Measurements from ENCODE around the gene MALAT1.

The MALAT1 gene

GRCh38 chr11:65488273-65489034, 10.4 kb upstream of the MALAT1 start:
- no peak for DNase-seq (ENCODE audit: low spot score)
- Mint-ChIP-seq H3K27ac (no peak overlapping the region), H3K9me3 (no peaks in the 10 kb centered on the region)

GRCh38 chr11:65489035-65489705, 9.7 kb upstream of the MALAT1 start:
- Mint-ChIP-seq H3K27ac (no peak overlapping the region), H3K4me1 (ENCODE audit: low read depth) (peaks cover 38% of the 10 kb centered on the region), H3K4me3 (no peak overlapping the region), H3K9me3 (no peaks in the 10 kb centered on the region), H3K36me3 (ENCODE audit: low read depth) (no peaks in the 10 kb centered on the region), H3K27me3 (ENCODE audit: low read depth) (no peaks in the 10 kb centered on the region)
- DNase-seq (ENCODE audit: low spot score): no peak

More at GRCh38 chr11:65488273-65489034, 10.4 kb upstream of the MALAT1 start:
- Mint-ChIP-seq H3K36me3 (ENCODE audit: low read depth) (no peaks in the 10 kb centered on the region), H3K27me3 (ENCODE audit: low read depth) (no peaks in the 10 kb centered on the region), H3K4me1 (ENCODE audit: low read depth) (peaks cover 32% of the 10 kb centered on the region), H3K4me3 (no peak overlapping the region)

- Mint-ChIP-seq H3K27me3 (ENCODE audit: low read depth) (no peaks in the 10 kb centered on the region), H3K9me3 (no peaks in the 10 kb centered on the region), H3K27ac (no peak overlapping the region), H3K4me3 (no peak overlapping the region), H3K36me3 (ENCODE audit: low read depth) (no peaks in the 10 kb centered on the region), H3K4me1 (ENCODE audit: low read depth) (peaks cover 44% of the 10 kb centered on the region)
- DNase-seq (ENCODE audit: low spot score): no peak
These were observed 9.0 kb upstream of the MALAT1 start for GRCh38 chr11:65489706-65490320.

- Mint-ChIP-seq H3K36me3 (ENCODE audit: low read depth) (no peaks in the 10 kb centered on the region), H3K4me1 (ENCODE audit: low read depth) (peaks cover 43% of the 10 kb centered on the region), H3K27me3 (ENCODE audit: low read depth) (no peaks in the 10 kb centered on the region), H3K4me3 (no peak overlapping the region), H3K9me3 (no peaks in the 10 kb centered on the region), H3K27ac (no peak overlapping the region)
- no peak for DNase-seq (ENCODE audit: low spot score)
These were observed 7.7 kb upstream of the MALAT1 start for GRCh38 chr11:65491163-65491465.

- Mint-ChIP-seq H3K36me3 (ENCODE audit: low read depth) (no peaks in the 10 kb centered on the region), H3K4me3 (no peak overlapping the region), H3K27me3 (ENCODE audit: low read depth) (no peaks in the 10 kb centered on the region), H3K27ac (peak overlapping the region; percentile 64), H3K9me3 (no peaks in the 10 kb centered on the region), H3K4me1 (ENCODE audit: low read depth) (peaks cover 48% of the 10 kb centered on the region)
- no peak for DNase-seq (ENCODE audit: low spot score)
These were observed 7.0 kb upstream of the MALAT1 start for GRCh38 chr11:65491614-65492386.

GRCh38 chr11:65492387-65492636, 6.5 kb upstream of the MALAT1 start:
- H3K36me3 Mint-ChIP-seq (ENCODE audit: low read depth): no peaks in the 10 kb centered on the region
- H3K27me3 Mint-ChIP-seq (ENCODE audit: low read depth): no peaks in the 10 kb centered on the region
- H3K9me3 Mint-ChIP-seq: no peaks in the 10 kb centered on the region
- peaks cover 50% of the 10 kb centered on the region for H3K4me1 Mint-ChIP-seq (ENCODE audit: low read depth)
- no peak overlapping the region for H3K4me3 Mint-ChIP-seq
- no peak for DNase-seq (ENCODE audit: low spot score)
- H3K27ac Mint-ChIP-seq: peak overlapping the region; percentile 64

GRCh38 chr11:65492637-65493366, 6.0 kb upstream of the MALAT1 start:
- Mint-ChIP-seq H3K27ac (peak overlapping the region; percentile 78), H3K36me3 (ENCODE audit: low read depth) (no peaks in the 10 kb centered on the region), H3K9me3 (no peaks in the 10 kb centered on the region), H3K4me3 (peak overlapping the region; percentile 27), H3K4me1 (ENCODE audit: low read depth) (peaks cover 47% of the 10 kb centered on the region), H3K27me3 (ENCODE audit: low read depth) (no peaks in the 10 kb centered on the region)
- DNase-seq (ENCODE audit: low spot score): peak; percentile 53

GRCh38 chr11:65493367-65494176, 5.3 kb upstream of the MALAT1 start:
- Mint-ChIP-seq H3K4me3 (peak overlapping the region; percentile 27), H3K36me3 (ENCODE audit: low read depth) (no peaks in the 10 kb centered on the region), H3K9me3 (no peaks in the 10 kb centered on the region), H3K27me3 (ENCODE audit: low read depth) (no peaks in the 10 kb centered on the region), H3K27ac (peak overlapping the region; percentile 78), H3K4me1 (ENCODE audit: low read depth) (peaks cover 41% of the 10 kb centered on the region)
- DNase-seq (ENCODE audit: low spot score): no peak

- Mint-ChIP-seq H3K4me1 (ENCODE audit: low read depth) (peaks cover 40% of the 10 kb centered on the region), H3K9me3 (no peaks in the 10 kb centered on the region)
These were observed 2.3 kb upstream of the MALAT1 start for GRCh38 chr11:65496304-65497140.

GRCh38 chr11:65497141-65498041, 1.5 kb upstream of the MALAT1 start:
- Mint-ChIP-seq H3K27me3 (ENCODE audit: low read depth) (peaks cover 3% of the 10 kb centered on the region), H3K4me1 (ENCODE audit: low read depth) (peaks cover 37% of the 10 kb centered on the region), H3K9me3 (no peaks in the 10 kb centered on the region), H3K36me3 (ENCODE audit: low read depth) (no peaks in the 10 kb centered on the region), H3K27ac (no peak overlapping the region), H3K4me3 (no peak overlapping the region)
- DNase-seq (ENCODE audit: low spot score): peak; percentile 100

More at GRCh38 chr11:65496304-65497140, 2.3 kb upstream of the MALAT1 start:
- DNase-seq (ENCODE audit: low spot score): peak; percentile 30
- H3K4me3 Mint-ChIP-seq: no peak overlapping the region
- peaks cover 3% of the 10 kb centered on the region for H3K27me3 Mint-ChIP-seq (ENCODE audit: low read depth)
- H3K27ac Mint-ChIP-seq: no peak overlapping the region
- H3K36me3 Mint-ChIP-seq (ENCODE audit: low read depth): no peaks in the 10 kb centered on the region

GRCh38 chr11:65498042-65498726, 661 bp upstream of the MALAT1 start:
- Mint-ChIP-seq H3K4me1 (ENCODE audit: low read depth) (peaks cover 34% of the 10 kb centered on the region), H3K36me3 (ENCODE audit: low read depth) (no peaks in the 10 kb centered on the region), H3K27me3 (ENCODE audit: low read depth) (peaks cover 3% of the 10 kb centered on the region), H3K27ac (no peak overlapping the region), H3K9me3 (no peaks in the 10 kb centered on the region), H3K4me3 (no peak overlapping the region)
- peak; percentile 55 for DNase-seq (ENCODE audit: low spot score)
